RPMI7951 (cell line): Measurements from ENCODE around the gene EEA1. TPM values are rescaled to one million over a fixed set of nuclear protein-coding genes. Genes with fewer than 3 reads are reported as not detected.
"Not testable (repeated sequence)": the region's sequence is repeated elsewhere in the genome, so short reads cannot be mapped to it uniquely, and the experiment has no call there.

Experiments
- DNase-seq: peaks from one replicate; pipeline ENCODE4 v3.0.0-alpha.2; 2012; ENCODE audit warnings: low read depth
- total RNA-seq: library from RNA; depleted of rRNA; stranded (reverse); fragments of >200 nt; shearing (Covaris generic); gene quantifications from 2 replicates; pipeline ENCODE4 v1.2.3, GENCODE V29; 2014

The EEA1 gene
- total RNA-seq, 1 experiment from 2014 or later: 13.5 TPM

- DNase-seq: no peak
Observed at GRCh38 chr12:92810370-92810769, 118.7 kb downstream of the EEA1 start.

GRCh38 chr12:92803903-92804302 lies 125.2 kb downstream of the EEA1 start:
- DNase-seq: no peak

GRCh38 chr12:92802906-92803305 lies 126.2 kb downstream of the EEA1 start:
- peak; percentile 7 for DNase-seq

- DNase-seq: no peak
Observed at GRCh38 chr12:92796650-92797049, 132.4 kb downstream of the EEA1 start.

- DNase-seq: no peak
Observed at GRCh38 chr12:92794814-92795213, 134.3 kb downstream of the EEA1 start.

GRCh38 chr12:92794356-92794755 lies 134.7 kb downstream of the EEA1 start:
- not testable (repeated sequence) for DNase-seq

- no peak for DNase-seq
Observed at GRCh38 chr12:92786045-92786444, 143.1 kb downstream of the EEA1 start.

GRCh38 chr12:92785563-92785950 lies 143.5 kb downstream of the EEA1 start:
- DNase-seq: no peak

GRCh38 chr12:92784797-92785562 lies 144.1 kb downstream of the EEA1 start:
- peak; percentile 71 for DNase-seq

GRCh38 chr12:92784356-92784755 lies 144.7 kb downstream of the EEA1 start:
- DNase-seq: no peak

GRCh38 chr12:92779902-92780301 lies 149.2 kb downstream of the EEA1 start:
- DNase-seq: no peak

- DNase-seq: no peak
Observed at GRCh38 chr12:92778525-92778924, 150.6 kb downstream of the EEA1 start.

- DNase-seq: no peak
Observed at GRCh38 chr12:92775416-92775815, 153.7 kb downstream of the EEA1 start.

GRCh38 chr12:92771001-92771400 lies 158.1 kb downstream of the EEA1 start:
- no peak for DNase-seq

GRCh38 chr12:92769124-92769901 lies 159.8 kb downstream of the EEA1 start:
- no peak for DNase-seq

GRCh38 chr12:92765871-92766270 lies 163.2 kb downstream of the EEA1 start:
- DNase-seq: no peak

- no peak for DNase-seq
Observed at GRCh38 chr12:92764831-92765230, 164.3 kb downstream of the EEA1 start.

GRCh38 chr12:92762773-92763172 lies 166.3 kb downstream of the EEA1 start:
- no peak for DNase-seq

GRCh38 chr12:92759634-92760268 lies 169.3 kb downstream of the EEA1 start:
- peak; percentile 94 for DNase-seq

- no peak for DNase-seq
Observed at GRCh38 chr12:92757597-92758121, 171.4 kb downstream of the EEA1 start.

GRCh38 chr12:92756898-92757596 lies 172.0 kb downstream of the EEA1 start:
- DNase-seq: no peak
